Neuronal stem cell (in vitro differentiated cells): ENCODE results near the gene SUPT5H.
A peak's percentile ranks its signal among the peaks of the same experiment; 100 is the strongest.

Experiments
- DNase-seq: peaks from one replicate; pipeline ENCODE4 v3.0.0-alpha.2; 2013; ENCODE audit warnings: low spot score
- H2AFZ ChIP-seq: one replicate; pipeline ENCODE4 v1.6.1; 2013; ENCODE audit warnings: mild to moderate bottlenecking, low read length, inconsistent platforms
- H2AK5ac ChIP-seq: 2 replicates; pipeline ENCODE4 v1.6.1; 2013; ENCODE audit warnings: low read depth, mild to moderate bottlenecking, inconsistent platforms, low read length, moderate library complexity, mixed read lengths
- H2BK120ac ChIP-seq: 2 replicates; pipeline ENCODE4 v1.6.1; 2013; ENCODE audit warnings: low read depth, mild to moderate bottlenecking, inconsistent platforms, low read length, moderate library complexity, mixed read lengths
- H2BK12ac ChIP-seq: one replicate; pipeline ENCODE4 v1.6.1; 2013; ENCODE audit warnings: low read length, inconsistent platforms
- H2BK15ac ChIP-seq: 2 replicates; pipeline ENCODE4 v1.6.1; 2013; ENCODE audit warnings: mild to moderate bottlenecking, low read length, inconsistent platforms, mixed read lengths
- H2BK5ac ChIP-seq: one replicate; pipeline ENCODE4 v1.6.1; 2013; ENCODE audit warnings: inconsistent platforms, mild to moderate bottlenecking, low read length, moderate library complexity
- H3K14ac ChIP-seq: one replicate; pipeline ENCODE4 v1.6.1; 2013; ENCODE audit warnings: low read length, inconsistent platforms
- H3K18ac ChIP-seq: 2 replicates; pipeline ENCODE4 v1.6.1; 2013; ENCODE audit warnings: low read length, inconsistent platforms
- H3K23ac ChIP-seq: 2 replicates; pipeline ENCODE4 v1.6.1; 2013; ENCODE audit warnings: low read depth, mild to moderate bottlenecking, mixed read lengths, low read length, inconsistent platforms; ENCODE audit not compliant: poor library complexity
- H3K27ac ChIP-seq: replicated peaks from 3 replicates; pipeline ENCODE4 v1.5.1; 2013; ENCODE audit warnings: low read length, inconsistent platforms
- H3K27me3 ChIP-seq, 3 experiments: 2 replicates each; pipeline ENCODE4 v1.6.1; 2013; ENCODE audit warnings: low read length in 3 of 3, mild to moderate bottlenecking in 2 of 3, inconsistent platforms in 1 of 3, low read depth in 1 of 3, mixed read lengths in 1 of 3, moderate library complexity in 1 of 3; ENCODE audit not compliant: control insufficient read depth in 3 of 3, insufficient read depth in 3 of 3
- H3K36me3 ChIP-seq, 2 donors: replicated peaks in 1 of 2; 2 replicates each; pipeline ENCODE4 v1.6.1; 2013; ENCODE audit warnings: low read length in 2 of 2; ENCODE audit not compliant: control insufficient read depth in 2 of 2, insufficient read depth in 2 of 2
- H3K4ac ChIP-seq: 2 replicates; pipeline ENCODE4 v1.6.1; 2013; ENCODE audit warnings: inconsistent platforms, mild to moderate bottlenecking, low read length, moderate library complexity
- H3K4me1 ChIP-seq, 2 donors: 1 replicate in 1 of 2; 2 replicates in 1 of 2; pipeline ENCODE4 v1.6.1; 2013; ENCODE audit warnings: low read length in 2 of 2, low read depth in 1 of 2; ENCODE audit not compliant: control insufficient read depth in 2 of 2, insufficient read depth in 1 of 2
- H3K4me2 ChIP-seq: one replicate; pipeline ENCODE4 v1.6.1; 2013; ENCODE audit warnings: mild to moderate bottlenecking, low read length, inconsistent platforms; ENCODE audit not compliant: insufficient read depth, poor library complexity, severe bottlenecking
- H3K4me3 ChIP-seq, 2 donors: 2 replicates each; pipeline ENCODE4 v1.5.1; 2013; ENCODE audit warnings: low read length in 2 of 2, mild to moderate bottlenecking in 2 of 2, inconsistent platforms in 1 of 2, moderate library complexity in 1 of 2
- H3K79me1 ChIP-seq: one replicate; pipeline ENCODE4 v1.6.1; 2013; ENCODE audit warnings: low read depth, mild to moderate bottlenecking, inconsistent platforms, low read length, moderate library complexity
- H3K9ac ChIP-seq: one replicate; pipeline ENCODE4 v1.6.1; 2013; ENCODE audit warnings: mild to moderate bottlenecking, low read depth, low read length, inconsistent platforms; ENCODE audit not compliant: poor library complexity
- H3K9me3 ChIP-seq, 2 donors: replicated peaks in 1 of 2; 2 replicates each; pipeline versions ENCODE3 to v1.6.1; 2013; ENCODE audit warnings: low read length in 2 of 2, mild to moderate bottlenecking in 2 of 2, inconsistent platforms in 1 of 2, low read depth in 1 of 2, mixed read lengths in 1 of 2, moderate library complexity in 1 of 2; ENCODE audit not compliant: control insufficient read depth in 2 of 2, insufficient read depth in 1 of 2
- H4K8ac ChIP-seq: one replicate; pipeline ENCODE4 v1.6.1; 2013; ENCODE audit warnings: low read depth, mild to moderate bottlenecking, inconsistent platforms, low read length, moderate library complexity
- H4K91ac ChIP-seq: one replicate; pipeline ENCODE4 v1.6.1; 2013; ENCODE audit warnings: low read length, low read depth, mild to moderate bottlenecking, inconsistent platforms; ENCODE audit not compliant: poor library complexity
- WGBS, 2 donors: extraction: QIAGEN DNeasy Blood & Tissue Kit; methylation state at CpG; one replicate each; pipeline ENCODE4 v1.1.7; 2013; ENCODE audit warnings: missing lambda C conversion rate in 2 of 2, mixed read lengths in 1 of 2; ENCODE audit not compliant: insufficient read length in 2 of 2, insufficient replicate concordance in 1 of 2; ENCODE audit errors: extremely low coverage in 2 of 2; 5-methylcytosine and 5-hydroxymethylcytosine counted together

SUPT5H gene

GRCh38 chr19:39417463-39418181 lies 27.8 kb upstream of the SUPT5H start:
- no peak overlapping the region for H3K14ac ChIP-seq
- no CpG with 5 or more reads among the region's 30 CpGs for WGBS, 2 donors
- H2BK15ac ChIP-seq = no peak overlapping the region
- no peak overlapping the region for H4K91ac ChIP-seq
- H2BK5ac ChIP-seq = peak overlapping the region; percentile 39
- no peak overlapping the region for H2BK12ac ChIP-seq
- H3K27ac ChIP-seq = no peak overlapping the region
- no peak overlapping the region for H3K4me2 ChIP-seq
- H3K9ac ChIP-seq = no peak overlapping the region
- no peak overlapping the region for H4K8ac ChIP-seq
- no peak overlapping the region for H3K23ac ChIP-seq
- no peak overlapping the region for H3K18ac ChIP-seq
- no peak overlapping the region for H3K4me3 ChIP-seq
- H3K79me1 ChIP-seq = peaks cover 18% of the 10 kb centered on the region
- H3K36me3 ChIP-seq = peaks cover 52 to 81% of the 10 kb centered on the region in 2 donors
- H3K4me1 ChIP-seq = peaks cover 10 to 24% of the 10 kb centered on the region in 2 donors
- no peak overlapping the region for H3K4ac ChIP-seq
- no peak overlapping the region for H2AK5ac ChIP-seq
- no peaks in the 10 kb centered on the region for H3K9me3 ChIP-seq
- no peak for DNase-seq
- no peak overlapping the region for H2BK120ac ChIP-seq
- H2AFZ ChIP-seq = no peak overlapping the region
- H3K27me3 ChIP-seq = no peaks in the 10 kb centered on the region

GRCh38 chr19:39419003-39419402 lies 26.4 kb upstream of the SUPT5H start:
- Histone ChIP-seq H3K4me3 (no peak overlapping the region), H2AFZ (no peak overlapping the region), H4K8ac (no peak overlapping the region), H3K14ac (no peak overlapping the region), H3K9ac (no peak overlapping the region), H2BK5ac (no peak overlapping the region), H4K91ac (no peak overlapping the region), H3K4me1 (peaks cover 9 to 24% of the 10 kb centered on the region in 2 donors), H2AK5ac (no peak overlapping the region), H3K4ac (no peak overlapping the region), H3K9me3 (no peaks in the 10 kb centered on the region), H3K18ac (no peak overlapping the region), H3K27me3 (no peaks in the 10 kb centered on the region), H3K27ac (no peak overlapping the region), H2BK15ac (no peak overlapping the region), H3K4me2 (no peak overlapping the region), H3K23ac (no peak overlapping the region), H2BK12ac (no peak overlapping the region), H2BK120ac (no peak overlapping the region), H3K36me3 (peaks cover 65 to 95% of the 10 kb centered on the region in 2 donors), H3K79me1 (peaks cover 15% of the 10 kb centered on the region)
- DNase-seq = no peak
- no CpG with 5 or more reads among the region's 9 CpGs for WGBS, 2 donors

GRCh38 chr19:39420769-39421168 lies 24.6 kb upstream of the SUPT5H start:
- no peak overlapping the region for H2AFZ ChIP-seq
- DNase-seq = no peak
- H3K18ac ChIP-seq = no peak overlapping the region
- H3K27me3 ChIP-seq = no peaks in the 10 kb centered on the region
- H4K91ac ChIP-seq = no peak overlapping the region
- H2BK120ac ChIP-seq = no peak overlapping the region
- H3K9ac ChIP-seq = no peak overlapping the region
- no peak overlapping the region for H3K4me2 ChIP-seq
- peaks cover 10% of the 10 kb centered on the region for H3K79me1 ChIP-seq
- no peak overlapping the region for H3K4ac ChIP-seq
- no peak overlapping the region for H2BK15ac ChIP-seq
- H3K27ac ChIP-seq = no peak overlapping the region
- peaks cover 4 to 10% of the 10 kb centered on the region in 2 donors for H3K4me1 ChIP-seq
- no peak overlapping the region for H3K23ac ChIP-seq
- peaks cover 71 to 97% of the 10 kb centered on the region in 2 donors for H3K36me3 ChIP-seq
- H2AK5ac ChIP-seq = no peak overlapping the region
- no peak overlapping the region for H2BK5ac ChIP-seq
- no peak overlapping the region for H3K4me3 ChIP-seq
- H3K14ac ChIP-seq = no peak overlapping the region
- no peaks in the 10 kb centered on the region for H3K9me3 ChIP-seq
- no peak overlapping the region for H4K8ac ChIP-seq
- WGBS, 2 donors = no CpG with 5 or more reads among the region's 15 CpGs
- no peak overlapping the region for H2BK12ac ChIP-seq

GRCh38 chr19:39422020-39422419 lies 23.4 kb upstream of the SUPT5H start:
- H4K8ac ChIP-seq = no peak overlapping the region
- no peak overlapping the region for H3K18ac ChIP-seq
- no peak overlapping the region for H3K14ac ChIP-seq
- no peak overlapping the region for H3K9ac ChIP-seq
- H2AK5ac ChIP-seq = no peak overlapping the region
- H3K4me1 ChIP-seq = peaks cover 7 to 9% of the 10 kb centered on the region in 2 donors
- H3K79me1 ChIP-seq = peaks cover 4% of the 10 kb centered on the region
- no peak overlapping the region for H2BK15ac ChIP-seq
- DNase-seq = no peak
- no peaks in the 10 kb centered on the region for H3K27me3 ChIP-seq
- H3K9me3 ChIP-seq = no peaks in the 10 kb centered on the region
- H3K27ac ChIP-seq = no peak overlapping the region
- no peak overlapping the region for H2BK12ac ChIP-seq
- peaks cover 63 to 93% of the 10 kb centered on the region in 2 donors for H3K36me3 ChIP-seq
- no peak overlapping the region for H2AFZ ChIP-seq
- H4K91ac ChIP-seq = no peak overlapping the region
- no peak overlapping the region for H3K23ac ChIP-seq
- no peak overlapping the region for H2BK5ac ChIP-seq
- H3K4ac ChIP-seq = no peak overlapping the region
- WGBS, 2 donors = no CpG with 5 or more reads among the region's 5 CpGs
- H3K4me2 ChIP-seq = no peak overlapping the region
- no peak overlapping the region for H2BK120ac ChIP-seq
- H3K4me3 ChIP-seq = no peak overlapping the region
